Measurements from ENCODE around the gene BRIP1.

BRIP1 gene

DNA sequence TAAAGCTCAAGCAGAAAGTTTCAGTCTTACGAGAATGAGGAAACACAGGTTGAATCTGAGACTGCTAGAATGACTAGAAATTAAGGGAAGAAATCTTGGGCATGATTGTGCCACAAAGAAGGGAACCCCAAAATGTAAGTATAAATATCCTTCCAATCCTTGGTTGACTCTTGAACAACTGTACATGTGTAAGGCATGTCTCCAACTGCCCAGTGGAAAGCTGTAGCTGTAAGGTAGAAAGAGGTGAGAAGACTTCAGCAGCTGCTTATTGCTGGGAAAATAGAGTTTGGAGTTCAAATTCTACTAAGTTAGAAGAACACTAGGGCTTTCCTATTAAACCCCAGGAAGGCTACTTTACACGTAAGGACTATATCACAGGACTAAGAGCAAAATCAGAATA lies 212.6 kb downstream of the BRIP1 start:
- WGBS (ENCODE audit: extremely low coverage, insufficient coverage, insufficient read length) = no CpG with 5 or more reads among the region's 2 CpGs
- Histone ChIP-seq H4K91ac (ENCODE audit: low read depth, low read length) (no peak overlapping the region), H3K9ac (ENCODE audit: low read length) (no peak overlapping the region), H3K18ac (ENCODE audit: low read length) (no peak overlapping the region), H3K4me3 (ENCODE audit: low read depth, low read length) (no peak overlapping the region), H2AK5ac (ENCODE audit: low read length) (no peak overlapping the region), H3K14ac (ENCODE audit: low read length) (no peak overlapping the region), H3K27me3 (ENCODE audit: insufficient read depth, low read length) (no peaks in the 10 kb centered on the region), H3K36me3 (ENCODE audit: control insufficient read depth in 1 of 2, insufficient read depth in 2 of 2, low read length in 2 of 2) (no peaks in the 10 kb centered on the region), H4K12ac (ENCODE audit: low read depth, low read length) (no peak overlapping the region), H2AFZ (ENCODE audit: insufficient read depth, low read length, poor library complexity) (no peak overlapping the region), H3K23ac (ENCODE audit: low read length) (no peak overlapping the region), H3K9me3 (ENCODE audit: insufficient read depth, low read depth, low read length) (no peaks in the 10 kb centered on the region), H2BK5ac (ENCODE audit: low read depth, low read length, poor library complexity) (no peak overlapping the region), H3K4ac (ENCODE audit: low read depth, low read length) (no peak overlapping the region), H3K79me1 (ENCODE audit: low read length) (no peaks in the 10 kb centered on the region), H3K27ac (ENCODE audit: low read depth, low read length) (no peak overlapping the region), H4K8ac (ENCODE audit: low read depth, low read length) (no peak overlapping the region), H3K79me2 (ENCODE audit: control insufficient read depth, insufficient read depth, low read length, poor library complexity) (no peaks in the 10 kb centered on the region), H2BK120ac (ENCODE audit: insufficient read depth, low read length, poor library complexity) (no peak overlapping the region), H3K4me1 (ENCODE audit: control insufficient read depth in 1 of 2, insufficient read depth in 2 of 2, low read length in 2 of 2) (no peaks in the 10 kb centered on the region), H2BK12ac (ENCODE audit: low read length) (no peak overlapping the region), H3K4me2 (ENCODE audit: low read length) (no peak overlapping the region)
- DNase-seq = no peak

DNA sequence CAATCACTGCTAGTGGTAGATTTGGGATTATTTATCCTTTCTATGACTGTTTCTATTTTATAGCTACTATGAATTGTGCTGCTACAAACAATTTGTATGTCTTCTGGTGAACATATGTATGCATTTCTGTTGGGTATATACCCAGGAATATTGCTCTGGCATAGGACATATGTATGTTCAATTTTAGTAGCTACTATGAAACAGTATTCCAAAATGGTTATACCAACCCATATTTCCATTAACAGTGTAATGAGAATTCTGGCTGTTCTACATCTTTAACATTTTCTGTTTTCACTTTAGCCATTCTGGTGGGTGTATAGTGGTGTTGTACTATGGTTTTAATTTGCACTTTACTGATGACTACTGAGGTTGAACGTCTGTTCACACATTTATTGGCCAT lies 214.7 kb downstream of the BRIP1 start:
- Histone ChIP-seq H3K79me1 (ENCODE audit: low read length) (no peaks in the 10 kb centered on the region), H3K4me2 (ENCODE audit: low read length) (no peak overlapping the region), H3K23ac (ENCODE audit: low read length) (no peak overlapping the region), H3K9ac (ENCODE audit: low read length) (no peak overlapping the region), H3K36me3 (ENCODE audit: control insufficient read depth in 1 of 2, insufficient read depth in 2 of 2, low read length in 2 of 2) (no peaks in the 10 kb centered on the region), H3K9me3 (ENCODE audit: insufficient read depth, low read depth, low read length) (no peaks in the 10 kb centered on the region), H4K8ac (ENCODE audit: low read depth, low read length) (no peak overlapping the region), H3K27ac (ENCODE audit: low read depth, low read length) (no peak overlapping the region), H2AK5ac (ENCODE audit: low read length) (no peak overlapping the region), H3K14ac (ENCODE audit: low read length) (no peak overlapping the region), H3K4me1 (ENCODE audit: control insufficient read depth in 1 of 2, insufficient read depth in 2 of 2, low read length in 2 of 2) (no peaks in the 10 kb centered on the region), H3K79me2 (ENCODE audit: control insufficient read depth, insufficient read depth, low read length, poor library complexity) (no peaks in the 10 kb centered on the region), H3K4me3 (ENCODE audit: low read depth, low read length) (no peak overlapping the region), H2BK12ac (ENCODE audit: low read length) (no peak overlapping the region), H3K4ac (ENCODE audit: low read depth, low read length) (no peak overlapping the region), H3K18ac (ENCODE audit: low read length) (no peak overlapping the region), H3K27me3 (ENCODE audit: insufficient read depth, low read length) (no peaks in the 10 kb centered on the region), H2BK120ac (ENCODE audit: insufficient read depth, low read length, poor library complexity) (no peak overlapping the region), H2BK5ac (ENCODE audit: low read depth, low read length, poor library complexity) (no peak overlapping the region), H2AFZ (ENCODE audit: insufficient read depth, low read length, poor library complexity) (no peak overlapping the region), H4K91ac (ENCODE audit: low read depth, low read length) (no peak overlapping the region), H4K12ac (ENCODE audit: low read depth, low read length) (no peak overlapping the region)
- WGBS (ENCODE audit: extremely low coverage, insufficient coverage, insufficient read length) = no CpG with 5 or more reads among the region's 1 CpG
- DNase-seq = no peak

- H3K4ac ChIP-seq (ENCODE audit: low read depth, low read length) = no peak overlapping the region
- no peaks in the 10 kb centered on the region for H3K79me1 ChIP-seq (ENCODE audit: low read length)
- H3K27me3 ChIP-seq (ENCODE audit: insufficient read depth, low read length) = no peaks in the 10 kb centered on the region
- no peak overlapping the region for H4K12ac ChIP-seq (ENCODE audit: low read depth, low read length)
- H3K79me2 ChIP-seq (ENCODE audit: control insufficient read depth, insufficient read depth, low read length, poor library complexity) = no peaks in the 10 kb centered on the region
- H3K9ac ChIP-seq (ENCODE audit: low read length) = no peak overlapping the region
- DNase-seq = peak in 1 of 2 donors; percentile 52
- no peaks in the 10 kb centered on the region for H3K36me3 ChIP-seq (ENCODE audit: control insufficient read depth in 1 of 2, insufficient read depth in 2 of 2, low read length in 2 of 2)
- H2BK12ac ChIP-seq (ENCODE audit: low read length) = no peak overlapping the region
- H3K4me2 ChIP-seq (ENCODE audit: low read length) = no peak overlapping the region
- no peaks in the 10 kb centered on the region for H3K4me1 ChIP-seq (ENCODE audit: control insufficient read depth in 1 of 2, insufficient read depth in 2 of 2, low read length in 2 of 2)
- no CpG with 5 or more reads among the region's 2 CpGs for WGBS (ENCODE audit: extremely low coverage, insufficient coverage, insufficient read length)
- H4K91ac ChIP-seq (ENCODE audit: low read depth, low read length) = no peak overlapping the region
- H3K14ac ChIP-seq (ENCODE audit: low read length) = no peak overlapping the region
- H2BK120ac ChIP-seq (ENCODE audit: insufficient read depth, low read length, poor library complexity) = no peak overlapping the region
- no peak overlapping the region for H3K4me3 ChIP-seq (ENCODE audit: low read depth, low read length)
- H3K27ac ChIP-seq (ENCODE audit: low read depth, low read length) = no peak overlapping the region
- H2AFZ ChIP-seq (ENCODE audit: insufficient read depth, low read length, poor library complexity) = no peak overlapping the region
- H4K8ac ChIP-seq (ENCODE audit: low read depth, low read length) = no peak overlapping the region
- no peak overlapping the region for H2AK5ac ChIP-seq (ENCODE audit: low read length)
- H3K18ac ChIP-seq (ENCODE audit: low read length) = no peak overlapping the region
- no peaks in the 10 kb centered on the region for H3K9me3 ChIP-seq (ENCODE audit: insufficient read depth, low read depth, low read length)
- H2BK5ac ChIP-seq (ENCODE audit: low read depth, low read length, poor library complexity) = no peak overlapping the region
- no peak overlapping the region for H3K23ac ChIP-seq (ENCODE audit: low read length)
These were observed 216.3 kb downstream of the BRIP1 start for GRCh38 chr17:61647047-61647446.

DNA sequence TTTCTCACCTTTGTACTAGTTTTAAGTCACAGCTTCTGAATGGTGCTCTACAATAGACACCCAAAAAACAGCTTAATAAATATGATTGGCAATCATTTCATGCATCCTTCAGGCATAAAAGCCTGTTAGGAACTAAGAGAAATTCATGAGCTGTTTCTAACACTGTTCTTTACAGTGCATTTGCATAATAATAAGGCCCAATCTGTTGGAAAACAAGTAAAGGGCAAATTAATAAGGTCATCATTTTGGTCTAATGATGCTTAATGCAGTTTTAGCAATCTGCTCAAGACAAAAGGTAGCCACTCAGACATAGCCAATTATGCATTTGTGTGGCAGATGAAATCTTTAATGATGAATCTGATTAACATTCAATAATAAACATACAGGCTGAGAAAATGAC lies 216.8 kb downstream of the BRIP1 start:
- no peaks in the 10 kb centered on the region for H3K4me1 ChIP-seq (ENCODE audit: control insufficient read depth in 1 of 2, insufficient read depth in 2 of 2, low read length in 2 of 2)
- H3K4ac ChIP-seq (ENCODE audit: low read depth, low read length) = no peak overlapping the region
- H3K36me3 ChIP-seq (ENCODE audit: control insufficient read depth in 1 of 2, insufficient read depth in 2 of 2, low read length in 2 of 2) = no peaks in the 10 kb centered on the region
- no peak overlapping the region for H3K23ac ChIP-seq (ENCODE audit: low read length)
- H2AFZ ChIP-seq (ENCODE audit: insufficient read depth, low read length, poor library complexity) = no peak overlapping the region
- no peaks in the 10 kb centered on the region for H3K27me3 ChIP-seq (ENCODE audit: insufficient read depth, low read length)
- no peak overlapping the region for H3K14ac ChIP-seq (ENCODE audit: low read length)
- H3K9me3 ChIP-seq (ENCODE audit: insufficient read depth, low read depth, low read length) = no peaks in the 10 kb centered on the region
- no peak overlapping the region for H2BK120ac ChIP-seq (ENCODE audit: insufficient read depth, low read length, poor library complexity)
- no peak overlapping the region for H2AK5ac ChIP-seq (ENCODE audit: low read length)
- no peak for DNase-seq
- H3K79me2 ChIP-seq (ENCODE audit: control insufficient read depth, insufficient read depth, low read length, poor library complexity) = no peaks in the 10 kb centered on the region
- no peak overlapping the region for H2BK5ac ChIP-seq (ENCODE audit: low read depth, low read length, poor library complexity)
- H2BK12ac ChIP-seq (ENCODE audit: low read length) = no peak overlapping the region
- H3K18ac ChIP-seq (ENCODE audit: low read length) = no peak overlapping the region
- H3K27ac ChIP-seq (ENCODE audit: low read depth, low read length) = no peak overlapping the region
- no peak overlapping the region for H4K8ac ChIP-seq (ENCODE audit: low read depth, low read length)
- H4K91ac ChIP-seq (ENCODE audit: low read depth, low read length) = no peak overlapping the region
- no peak overlapping the region for H3K4me3 ChIP-seq (ENCODE audit: low read depth, low read length)
- H3K79me1 ChIP-seq (ENCODE audit: low read length) = no peaks in the 10 kb centered on the region
- no peak overlapping the region for H3K4me2 ChIP-seq (ENCODE audit: low read length)
- H3K9ac ChIP-seq (ENCODE audit: low read length) = no peak overlapping the region
- no peak overlapping the region for H4K12ac ChIP-seq (ENCODE audit: low read depth, low read length)

DNA sequence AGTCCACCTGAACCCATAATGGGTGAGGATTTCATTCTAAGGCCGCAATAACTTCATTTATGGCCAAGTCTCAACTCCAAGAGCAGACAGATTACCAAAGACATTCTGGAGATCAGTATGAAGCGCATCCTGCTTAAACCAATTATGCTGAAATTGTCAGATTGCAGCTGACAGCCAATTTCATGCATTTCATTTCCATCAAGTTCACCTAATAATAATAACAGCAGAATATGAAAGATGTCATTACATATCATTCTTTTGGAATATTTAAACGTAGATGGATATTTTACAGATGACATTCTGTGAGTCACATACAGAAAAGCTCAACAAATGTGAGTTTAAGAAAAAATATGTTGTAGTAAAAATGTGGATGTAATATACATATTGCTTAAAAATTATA lies 217.4 kb downstream of the BRIP1 start:
- Histone ChIP-seq H3K9ac (ENCODE audit: low read length) (no peak overlapping the region), H3K9me3 (ENCODE audit: insufficient read depth, low read depth, low read length) (no peaks in the 10 kb centered on the region), H4K8ac (ENCODE audit: low read depth, low read length) (no peak overlapping the region), H3K4me1 (ENCODE audit: control insufficient read depth in 1 of 2, insufficient read depth in 2 of 2, low read length in 2 of 2) (no peaks in the 10 kb centered on the region), H3K4me3 (ENCODE audit: low read depth, low read length) (no peak overlapping the region), H3K79me1 (ENCODE audit: low read length) (no peaks in the 10 kb centered on the region), H3K79me2 (ENCODE audit: control insufficient read depth, insufficient read depth, low read length, poor library complexity) (no peaks in the 10 kb centered on the region), H3K18ac (ENCODE audit: low read length) (no peak overlapping the region), H2AK5ac (ENCODE audit: low read length) (no peak overlapping the region), H2BK120ac (ENCODE audit: insufficient read depth, low read length, poor library complexity) (no peak overlapping the region), H2AFZ (ENCODE audit: insufficient read depth, low read length, poor library complexity) (no peak overlapping the region), H3K36me3 (ENCODE audit: control insufficient read depth in 1 of 2, insufficient read depth in 2 of 2, low read length in 2 of 2) (no peaks in the 10 kb centered on the region), H3K27ac (ENCODE audit: low read depth, low read length) (no peak overlapping the region), H3K4ac (ENCODE audit: low read depth, low read length) (no peak overlapping the region), H3K27me3 (ENCODE audit: insufficient read depth, low read length) (no peaks in the 10 kb centered on the region), H3K23ac (ENCODE audit: low read length) (no peak overlapping the region), H3K14ac (ENCODE audit: low read length) (no peak overlapping the region), H4K91ac (ENCODE audit: low read depth, low read length) (no peak overlapping the region), H4K12ac (ENCODE audit: low read depth, low read length) (no peak overlapping the region), H3K4me2 (ENCODE audit: low read length) (no peak overlapping the region), H2BK5ac (ENCODE audit: low read depth, low read length, poor library complexity) (no peak overlapping the region), H2BK12ac (ENCODE audit: low read length) (no peak overlapping the region)
- no CpG with 5 or more reads among the region's 3 CpGs for WGBS (ENCODE audit: extremely low coverage, insufficient coverage, insufficient read length)
- DNase-seq = no peak
